Measurements from ENCODE around the gene FPR1.

The FPR1 gene

GRCh38 chr19:51735759-51736449, 15.8 kb downstream of the FPR1 start:
- DNase-seq: peak; percentile 84

GRCh38 chr19:51733742-51734522, 17.7 kb downstream of the FPR1 start:
- no peak for DNase-seq

GRCh38 chr19:51729781-51730180, 21.9 kb downstream of the FPR1 start:
- DNase-seq: peak; percentile 54

- DNase-seq: peak; percentile 40
Observed at GRCh38 chr19:51727349-51727880, 24.3 kb downstream of the FPR1 start.

GRCh38 chr19:51726049-51726448, 25.6 kb downstream of the FPR1 start:
- peak; percentile 84 for DNase-seq

GRCh38 chr19:51724543-51724942, 27.1 kb downstream of the FPR1 start:
- DNase-seq: peak; percentile 23

GRCh38 chr19:51722492-51722891, 29.2 kb downstream of the FPR1 start:
- no peak for DNase-seq

- DNase-seq: no peak
Observed at GRCh38 chr19:51721905-51722304, 29.8 kb downstream of the FPR1 start.

- DNase-seq: no peak
Observed at GRCh38 chr19:51719251-51719988, 32.3 kb downstream of the FPR1 start.

GRCh38 chr19:51716925-51717324, 34.8 kb downstream of the FPR1 start:
- no peak for DNase-seq

GRCh38 chr19:51715850-51716249, 35.8 kb downstream of the FPR1 start:
- no peak for DNase-seq

GRCh38 chr19:51714848-51715247, 36.8 kb downstream of the FPR1 start:
- no peak for DNase-seq

GRCh38 chr19:51713319-51714285, 38.1 kb downstream of the FPR1 start:
- DNase-seq: no peak

- peak; percentile 50 for DNase-seq
Observed at GRCh38 chr19:51712461-51713081, 39.1 kb downstream of the FPR1 start.

- DNase-seq: no peak
Observed at GRCh38 chr19:51711702-51712101, 40.0 kb downstream of the FPR1 start.

GRCh38 chr19:51710163-51710562, 41.5 kb downstream of the FPR1 start:
- DNase-seq: peak; percentile 40

- no peak for DNase-seq
Observed at GRCh38 chr19:51709575-51709974, 42.1 kb downstream of the FPR1 start.

GRCh38 chr19:51708811-51709210, 42.9 kb downstream of the FPR1 start:
- peak; percentile 9 for DNase-seq

GRCh38 chr19:51706885-51707284, 44.8 kb downstream of the FPR1 start:
- no peak for DNase-seq

- no peak for DNase-seq
Observed at GRCh38 chr19:51706296-51706695, 45.4 kb downstream of the FPR1 start.

- DNase-seq: no peak
Observed at GRCh38 chr19:51704626-51705025, 47.1 kb downstream of the FPR1 start.

All from fibroblast of skin of right biceps (primary cell).